ENCODE measurements around the gene GP2. TPM values are rescaled to one million over a fixed set of nuclear protein-coding genes. Genes with fewer than 3 reads are reported as not detected.
"Not testable (repeated sequence)": the region's sequence is repeated elsewhere in the genome, so short reads cannot be mapped to it uniquely, and the experiment has no call there.

GP2 gene
- total and polyA plus RNA-seq, 2 donors (not counting 1 experiment from before 2014, with no cell fraction given) = not detected

DNA sequence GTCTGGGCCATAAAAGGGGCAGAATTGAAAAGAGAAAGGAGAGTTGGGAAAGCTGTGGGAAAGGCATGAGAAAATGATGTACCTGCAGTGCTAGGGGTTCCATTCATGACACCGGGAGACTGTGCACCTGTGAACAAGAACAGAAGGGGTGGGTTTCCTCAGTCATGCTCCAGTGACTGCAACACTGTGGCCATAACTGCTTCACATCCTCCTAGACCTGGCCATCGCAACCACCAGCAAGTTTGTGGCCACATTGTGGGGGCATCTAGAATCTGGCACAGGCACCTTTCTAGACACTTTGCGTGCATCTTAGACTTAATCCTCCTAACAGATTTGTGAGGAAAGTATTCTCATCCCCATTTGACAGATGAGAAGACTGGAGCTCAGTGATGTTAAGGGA lies 12.7 kb downstream of the GP2 start:
- intact Hi-C loops (cut with micrococcal nuclease) = no loop called here
- CTCF ChIA-PET = no interaction called here
- H3K4me1 Mint-ChIP-seq = no peaks in the 10 kb centered on the region

GRCh38 chr16:20313741-20314140 lies 13.6 kb downstream of the GP2 start:
- Histone ChIP-seq H3K36me3 (replicated peaks in 1 of 2; ENCODE audit: control extremely low read depth in 1 of 2, control insufficient read depth in 1 of 2, extremely low read depth in 1 of 2, insufficient read depth in 2 of 2, low read length in 1 of 2) (no peaks in the 10 kb centered on the region), H2AFZ (ENCODE audit: insufficient read depth, low read depth, low read length, poor library complexity, severe bottlenecking) (no peak overlapping the region), H3K9me3 (ENCODE audit: control extremely low read depth in 1 of 3, control insufficient read depth in 2 of 3, insufficient read depth in 1 of 3, low read length in 2 of 3) (no peaks in the 10 kb centered on the region), H3K27ac (ENCODE audit: low read length in 2 of 2) (no peak overlapping the region), H4K20me1 (ENCODE audit: control insufficient read depth, insufficient read depth, low read length, poor library complexity, severe bottlenecking) (no peaks in the 10 kb centered on the region), H3K4me1 (ENCODE audit: control insufficient read depth in 2 of 2, insufficient read depth in 2 of 2, low read length in 2 of 2) (no peaks in the 10 kb centered on the region), H3K4me2 (replicated peaks; ENCODE audit: low read depth, low read length, poor library complexity, severe bottlenecking) (no peak overlapping the region), H3K79me2 (ENCODE audit: control insufficient read depth, insufficient read depth, low read length) (no peaks in the 10 kb centered on the region), H3K9ac (ENCODE audit: low read length) (no peak overlapping the region), H3K27me3 (replicated peaks in 1 of 4; ENCODE audit: control extremely low read depth in 1 of 4, control insufficient read depth in 3 of 4, insufficient read depth in 4 of 4, low read length in 3 of 4) (no peaks in the 10 kb centered on the region), H3K4me3 (ENCODE audit: control extremely low read depth in 1 of 5, extremely low read depth in 1 of 5, insufficient read depth in 1 of 5, low read depth in 2 of 5, low read length in 4 of 5) (no peak overlapping the region)
- Mint-ChIP-seq H3K4me3 (no peak overlapping the region), H3K9me3 (ENCODE audit: insufficient read depth) (peaks cover 3% of the 10 kb centered on the region), H3K27ac (no peak overlapping the region), H3K4me1 (no peaks in the 10 kb centered on the region), H3K27me3 (peaks cover 11% of the 10 kb centered on the region)
- intact Hi-C loops (cut with micrococcal nuclease) = no loop called here
- CTCF ChIA-PET = no interaction called here
- TF ChIP-seq EZH2 (IDR thresholded peaks at IDR 0.05; ENCODE audit: borderline replicate concordance, insufficient read depth, low read depth, low read length, poor library complexity, severe bottlenecking) = no peak
- TF ChIP-seq, protein P1, sequence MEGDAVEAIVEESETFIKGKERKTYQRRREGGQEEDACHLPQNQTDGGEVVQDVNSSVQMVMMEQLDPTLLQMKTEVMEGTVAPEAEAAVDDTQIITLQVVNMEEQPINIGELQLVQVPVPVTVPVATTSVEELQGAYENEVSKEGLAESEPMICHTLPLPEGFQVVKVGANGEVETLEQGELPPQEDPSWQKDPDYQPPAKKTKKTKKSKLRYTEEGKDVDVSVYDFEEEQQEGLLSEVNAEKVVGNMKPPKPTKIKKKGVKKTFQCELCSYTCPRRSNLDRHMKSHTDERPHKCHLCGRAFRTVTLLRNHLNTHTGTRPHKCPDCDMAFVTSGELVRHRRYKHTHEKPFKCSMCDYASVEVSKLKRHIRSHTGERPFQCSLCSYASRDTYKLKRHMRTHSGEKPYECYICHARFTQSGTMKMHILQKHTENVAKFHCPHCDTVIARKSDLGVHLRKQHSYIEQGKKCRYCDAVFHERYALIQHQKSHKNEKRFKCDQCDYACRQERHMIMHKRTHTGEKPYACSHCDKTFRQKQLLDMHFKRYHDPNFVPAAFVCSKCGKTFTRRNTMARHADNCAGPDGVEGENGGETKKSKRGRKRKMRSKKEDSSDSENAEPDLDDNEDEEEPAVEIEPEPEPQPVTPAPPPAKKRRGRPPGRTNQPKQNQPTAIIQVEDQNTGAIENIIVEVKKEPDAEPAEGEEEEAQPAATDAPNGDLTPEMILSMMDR (IDR thresholded peaks at IDR 0.05) = no peak
- POLR2A ChIA-PET = no interaction called here
- WGBS (ENCODE audit: insufficient coverage) = 100% methylated on average over 2 of the region's 3 CpGs
- DNase-seq (no peak), ATAC-seq (ENCODE audit: low read depth) (no peak)

More for the DNA sequence above, 12.7 kb downstream of the GP2 start:
- H3K4me2 ChIP-seq (replicated peaks; ENCODE audit: low read depth, low read length, poor library complexity, severe bottlenecking) = no peak overlapping the region
- no peak overlapping the region for H2AFZ ChIP-seq (ENCODE audit: insufficient read depth, low read depth, low read length, poor library complexity, severe bottlenecking)
- H3K9me3 ChIP-seq (ENCODE audit: control extremely low read depth in 1 of 3, control insufficient read depth in 2 of 3, insufficient read depth in 1 of 3, low read length in 2 of 3) = no peaks in the 10 kb centered on the region
- Mint-ChIP-seq H3K9me3 (ENCODE audit: insufficient read depth) (peaks cover 3% of the 10 kb centered on the region), H3K4me3 (no peak overlapping the region), H3K27ac (no peak overlapping the region), H3K27me3 (peaks cover 16% of the 10 kb centered on the region)
- no peak overlapping the region for H3K27ac ChIP-seq (ENCODE audit: low read length in 2 of 2)
- 85% methylated on average over 2 of the region's 3 CpGs for WGBS (ENCODE audit: insufficient coverage)
- no peaks in the 10 kb centered on the region for H3K4me1 ChIP-seq (ENCODE audit: control insufficient read depth in 2 of 2, insufficient read depth in 2 of 2, low read length in 2 of 2)
- no peaks in the 10 kb centered on the region for H3K79me2 ChIP-seq (ENCODE audit: control insufficient read depth, insufficient read depth, low read length)
- no peaks in the 10 kb centered on the region for H4K20me1 ChIP-seq (ENCODE audit: control insufficient read depth, insufficient read depth, low read length, poor library complexity, severe bottlenecking)
- H3K9ac ChIP-seq (ENCODE audit: low read length) = no peak overlapping the region
- POLR2A ChIA-PET = no interaction called here
- H3K36me3 ChIP-seq (replicated peaks in 1 of 2; ENCODE audit: control extremely low read depth in 1 of 2, control insufficient read depth in 1 of 2, extremely low read depth in 1 of 2, insufficient read depth in 2 of 2, low read length in 1 of 2) = no peaks in the 10 kb centered on the region
- TF ChIP-seq, protein P1 (IDR thresholded peaks at IDR 0.05) = no peak
- TF ChIP-seq EZH2 (IDR thresholded peaks at IDR 0.05; ENCODE audit: borderline replicate concordance, insufficient read depth, low read depth, low read length, poor library complexity, severe bottlenecking) = no peak
- H3K27me3 ChIP-seq (replicated peaks in 1 of 4; ENCODE audit: control extremely low read depth in 1 of 4, control insufficient read depth in 3 of 4, insufficient read depth in 4 of 4, low read length in 3 of 4) = no peaks in the 10 kb centered on the region
- no peak overlapping the region for H3K4me3 ChIP-seq (ENCODE audit: control extremely low read depth in 1 of 5, extremely low read depth in 1 of 5, insufficient read depth in 1 of 5, low read depth in 2 of 5, low read length in 4 of 5)
- ATAC-seq (ENCODE audit: low read depth) = no peak
- no peak for DNase-seq

DNA sequence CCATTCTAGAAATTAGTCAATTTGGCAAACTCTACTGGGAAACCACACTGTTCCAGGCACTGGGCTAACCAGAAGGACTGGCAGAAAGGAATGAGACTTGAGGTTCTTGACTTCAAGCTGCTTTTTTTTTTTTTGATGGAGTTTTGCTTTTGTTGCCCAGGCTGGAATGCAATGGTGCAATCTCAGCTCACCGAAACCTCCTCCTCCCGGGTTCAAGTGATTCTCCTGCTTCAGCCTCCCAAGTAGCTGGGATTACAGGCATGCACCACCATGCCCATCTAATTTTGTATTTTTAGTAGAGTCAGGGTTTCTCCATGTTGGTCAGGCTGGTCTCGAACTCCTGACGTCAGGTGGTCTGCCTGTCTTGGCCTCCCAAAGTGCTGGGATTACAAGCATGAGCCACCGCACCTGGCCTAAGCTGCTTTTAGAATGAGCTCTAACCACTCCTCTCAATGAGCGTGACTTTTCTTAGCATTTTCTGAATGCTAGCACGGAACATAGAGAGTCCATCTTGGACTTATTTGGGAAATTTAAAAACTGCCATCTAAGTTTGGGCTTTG lies 14.7 kb downstream of the GP2 start:
- WGBS (ENCODE audit: insufficient coverage) = 100% methylated on average over 2 of the region's 7 CpGs
- H3K4me1 Mint-ChIP-seq; intact Hi-C loops (cut with micrococcal nuclease); CTCF ChIA-PET; H3K9me3 Mint-ChIP-seq (ENCODE audit: insufficient read depth); H3K9me3 ChIP-seq (ENCODE audit: control extremely low read depth in 1 of 3, control insufficient read depth in 2 of 3, insufficient read depth in 1 of 3, low read length in 2 of 3); H2AFZ ChIP-seq (ENCODE audit: insufficient read depth, low read depth, low read length, poor library complexity, severe bottlenecking); H3K36me3 ChIP-seq (replicated peaks in 1 of 2; ENCODE audit: control extremely low read depth in 1 of 2, control insufficient read depth in 1 of 2, extremely low read depth in 1 of 2, insufficient read depth in 2 of 2, low read length in 1 of 2); DNase-seq; H3K4me2 ChIP-seq (replicated peaks; ENCODE audit: low read depth, low read length, poor library complexity, severe bottlenecking); H3K4me3 Mint-ChIP-seq; H3K27me3 Mint-ChIP-seq; H3K4me3 ChIP-seq (ENCODE audit: control extremely low read depth in 1 of 5, extremely low read depth in 1 of 5, insufficient read depth in 1 of 5, low read depth in 2 of 5, low read length in 4 of 5); H3K9ac ChIP-seq (ENCODE audit: low read length); H3K27ac Mint-ChIP-seq; H3K27ac ChIP-seq (ENCODE audit: low read length in 2 of 2); H4K20me1 ChIP-seq (ENCODE audit: control insufficient read depth, insufficient read depth, low read length, poor library complexity, severe bottlenecking); ATAC-seq (ENCODE audit: low read depth); H3K79me2 ChIP-seq (ENCODE audit: control insufficient read depth, insufficient read depth, low read length); H3K27me3 ChIP-seq (replicated peaks in 1 of 4; ENCODE audit: control extremely low read depth in 1 of 4, control insufficient read depth in 3 of 4, insufficient read depth in 4 of 4, low read length in 3 of 4); POLR2A ChIA-PET; H3K4me1 ChIP-seq (ENCODE audit: control insufficient read depth in 2 of 2, insufficient read depth in 2 of 2, low read length in 2 of 2): not testable (repeated sequence)
